Gastroesophageal sphincter (tissue), 3 donors: ENCODE data around the gene CSAD.
A peak's percentile ranks its signal among the peaks of the same experiment; 100 is the strongest.

Experiments
- POLR2A ChIP-seq, 2 donors: fragments of 450-650 bp; IDR thresholded peaks; one replicate each; pipeline ENCODE4 v1.6.1; 2017; ENCODE audit warnings: antibody characterized with exemption in 2 of 2, mild to moderate bottlenecking in 2 of 2, moderate library complexity in 1 of 2
- TF ChIP-seq, protein P1 (sequence below), 4 experiments: fragments of 200-600 bp in 2 of 4; fragments of 450-650 bp in 2 of 4; sonication (generic) in 1 of 4; IDR thresholded peaks; one replicate each; pipeline ENCODE4 v1.5.1; 2017 to 2019; ENCODE audit warnings: antibody characterized with exemption in 4 of 4, mild to moderate bottlenecking in 2 of 4, moderate library complexity in 2 of 4

DNA sequence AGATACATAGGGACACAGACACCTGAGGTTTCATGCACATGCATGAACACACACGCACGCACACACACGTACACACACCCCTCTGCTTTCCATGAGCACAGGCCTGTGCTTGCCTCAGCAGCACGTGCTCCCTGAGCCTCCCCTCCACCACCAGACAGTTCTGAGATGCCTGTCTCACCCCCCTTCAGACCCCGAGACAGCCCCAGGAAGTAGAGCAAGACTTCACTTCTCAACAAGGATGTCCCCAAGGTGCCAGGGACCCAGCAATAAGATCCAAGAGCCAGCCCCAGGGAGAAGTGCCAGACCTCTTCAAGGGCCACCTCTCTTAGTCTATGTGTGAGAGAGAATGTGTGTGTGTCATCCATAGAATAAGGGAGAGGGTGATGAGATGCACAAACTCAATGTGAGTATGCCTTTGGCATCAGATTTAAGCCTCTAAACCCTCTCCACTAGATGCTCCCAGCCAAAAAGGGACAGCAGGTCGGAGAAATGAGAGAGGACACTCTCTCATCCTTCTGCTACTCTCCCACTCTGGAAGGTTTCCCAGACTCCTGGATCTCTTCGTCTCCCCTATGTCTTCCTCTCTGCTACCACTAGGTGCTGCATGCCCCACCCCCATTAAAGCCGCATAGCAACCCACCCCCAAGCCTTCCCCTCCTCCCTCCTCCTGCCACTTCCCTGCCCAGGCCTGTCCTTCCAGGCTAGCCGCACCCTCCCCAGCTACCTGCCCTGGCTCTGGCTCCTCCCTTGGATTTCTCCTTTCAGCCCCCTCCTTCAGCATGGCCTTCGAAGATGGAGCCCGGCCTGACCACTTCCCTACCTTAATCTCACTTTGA, 43.6 kb upstream of the CSAD start:
- no peak for TF ChIP-seq POLR2A (IDR thresholded peaks at IDR 0.05)
- TF ChIP-seq, protein P1, sequence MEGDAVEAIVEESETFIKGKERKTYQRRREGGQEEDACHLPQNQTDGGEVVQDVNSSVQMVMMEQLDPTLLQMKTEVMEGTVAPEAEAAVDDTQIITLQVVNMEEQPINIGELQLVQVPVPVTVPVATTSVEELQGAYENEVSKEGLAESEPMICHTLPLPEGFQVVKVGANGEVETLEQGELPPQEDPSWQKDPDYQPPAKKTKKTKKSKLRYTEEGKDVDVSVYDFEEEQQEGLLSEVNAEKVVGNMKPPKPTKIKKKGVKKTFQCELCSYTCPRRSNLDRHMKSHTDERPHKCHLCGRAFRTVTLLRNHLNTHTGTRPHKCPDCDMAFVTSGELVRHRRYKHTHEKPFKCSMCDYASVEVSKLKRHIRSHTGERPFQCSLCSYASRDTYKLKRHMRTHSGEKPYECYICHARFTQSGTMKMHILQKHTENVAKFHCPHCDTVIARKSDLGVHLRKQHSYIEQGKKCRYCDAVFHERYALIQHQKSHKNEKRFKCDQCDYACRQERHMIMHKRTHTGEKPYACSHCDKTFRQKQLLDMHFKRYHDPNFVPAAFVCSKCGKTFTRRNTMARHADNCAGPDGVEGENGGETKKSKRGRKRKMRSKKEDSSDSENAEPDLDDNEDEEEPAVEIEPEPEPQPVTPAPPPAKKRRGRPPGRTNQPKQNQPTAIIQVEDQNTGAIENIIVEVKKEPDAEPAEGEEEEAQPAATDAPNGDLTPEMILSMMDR (IDR thresholded peaks at IDR 0.05), result peak in 2 of 4 experiments; percentile 10 to 25
